Measurements from ENCODE around the gene DAPK1. TPM values are rescaled to one million over a fixed set of nuclear protein-coding genes. Genes with fewer than 3 reads are reported as not detected.

Gene DAPK1
- total and polyA plus RNA-seq, 10 of the 15 experiments (the other 5 are each of a cell fraction or from before 2014, with no cell fraction given) = 8.2 to 94.7 (median 51.6) TPM

- Histone ChIP-seq H2AFZ (ENCODE audit: control insufficient read depth, low read depth, low read length) (no peak overlapping the region), H3K27ac (ENCODE audit: control insufficient read depth, insufficient read depth) (no peak overlapping the region), H3K4me1 (ENCODE audit: control insufficient read depth, insufficient read depth, low read length) (no peaks in the 10 kb centered on the region), H3K36me3 (ENCODE audit: control insufficient read depth in 2 of 2, insufficient read depth in 2 of 2, low read length in 1 of 2) (peaks cover 2 to 9% of the 10 kb centered on the region in 2 experiments), H3K9ac (ENCODE audit: control insufficient read depth, insufficient read depth, low read length) (no peak overlapping the region), H3K27me3 (replicated peaks in 1 of 2; ENCODE audit: control insufficient read depth in 2 of 2, insufficient read depth in 2 of 2, low read length in 1 of 2) (no peaks in the 10 kb centered on the region), H3K4me2 (ENCODE audit: control insufficient read depth, insufficient read depth) (no peak overlapping the region), H3K9me3 (replicated peaks; ENCODE audit: control insufficient read depth, insufficient read depth, low read length) (no peaks in the 10 kb centered on the region; the same call in 2 of the 3 replicates), H3K79me2 (ENCODE audit: control insufficient read depth, insufficient read depth, low read length) (no peaks in the 10 kb centered on the region), H4K20me1 (ENCODE audit: control insufficient read depth, insufficient read depth) (no peaks in the 10 kb centered on the region), H3K4me3 (no peak overlapping the region)
- FAIRE-seq = no peak
- WGBS (ENCODE audit: insufficient coverage, insufficient replicate concordance, low lambda C conversion rate, missing lambda C conversion rate) = 71% methylated on average over 6 of the region's 6 CpGs
- POLR2A ChIA-PET = no interaction called here
- ATAC-seq = no peak
- SMC1A ChIA-PET (ENCODE audit: uncharacterized antibody, unreplicated experiment) = interaction anchor here (0.8 kb wide), 1 partner anchor 12 kb away, joined by 3 read pairs; no protein-coding TSS in a partner anchor
- intact Hi-C loops (cut with micrococcal nuclease; ENCODE audit: unreplicated experiment) (no loop called here), in situ Hi-C loops (cut with MboI) (no loop called here)
- RAD21 ChIA-PET (ENCODE audit: unreplicated experiment) = interaction anchor here (1.1 kb wide), 1 partner anchor 318 kb away, joined by 4 read pairs; no protein-coding TSS in a partner anchor
- BruUV-seq (replicated peaks) = no TSS peak
- CTCF ChIA-PET = interaction anchor here (0.5 to 1.1 kb wide), 2 partner anchors 102 to 159 kb away, joined by 3 read pairs; partner anchors contain the start of gene DAPK1
- DNase-seq (ENCODE audit: low read depth, low spot score) = no peak
- no peak for TF ChIP-seq BRCA1 (IDR thresholded peaks at IDR 0.05; ENCODE audit: low read depth, low read length)
- no peak for TF ChIP-seq CBFB (IDR thresholded peaks at IDR 0.05; ENCODE audit: low read depth)
- no peak for TF ChIP-seq USF1 (IDR thresholded peaks at IDR 0.05; ENCODE audit: borderline replicate concordance, extremely low read length, insufficient read depth, low read depth, low read length)
- no peak for TF ChIP-seq BHLHE40 (IDR thresholded peaks at IDR 0.05; ENCODE audit: borderline replicate concordance in 1 of 2, low read depth in 2 of 2, low read length in 1 of 2)
- no peak for TF ChIP-seq SREBF1 (IDR thresholded peaks at IDR 0.05; ENCODE audit: low read length)
- TF ChIP-seq STAT3 (IDR thresholded peaks at IDR 0.05; ENCODE audit: low read depth, low read length) = no peak
- no peak for TF ChIP-seq ELK1 (IDR thresholded peaks at IDR 0.05; ENCODE audit: low read depth, low read length)
- TF ChIP-seq NR2F1 (conservative IDR thresholded peaks at IDR 0.05) = no peak
- no peak for TF ChIP-seq IKZF1 (conservative IDR thresholded peaks at IDR 0.05)
- TF ChIP-seq ZBTB11 (CRISPR knock-in tag; IDR thresholded peaks at IDR 0.05) = no peak
- no peak for TF ChIP-seq CREM (IDR thresholded peaks at IDR 0.05; ENCODE audit: low read depth)
- TF ChIP-seq MLLT1 (IDR thresholded peaks at IDR 0.05) = no peak
- no peak for TF ChIP-seq PKNOX1 (IDR thresholded peaks at IDR 0.05)
- no peak for TF ChIP-seq ZNF217 (IDR thresholded peaks at IDR 0.05)
- TF ChIP-seq NBN (IDR thresholded peaks at IDR 0.05) = no peak
- no peak for TF ChIP-seq EED (IDR thresholded peaks at IDR 0.05; ENCODE audit: low read depth)
- no peak for TF ChIP-seq SMAD1 (IDR thresholded peaks at IDR 0.05; ENCODE audit: low read depth, partially characterized antibody)
- TF ChIP-seq ZZZ3 (IDR thresholded peaks at IDR 0.05; ENCODE audit: control insufficient read depth, insufficient read length, low read depth) = no peak
These were observed 159.5 kb downstream of the DAPK1 start for GRCh38 chr9:87657190-87657589.
